ENCODE results near the gene DPYSL5. TPM values are rescaled to one million over a fixed set of nuclear protein-coding genes. Genes with fewer than 3 reads are reported as not detected.

Gene DPYSL5
- total RNA-seq, 8 experiments from 2014 or later, result 0.09 to 255 (median 90.7) TPM

- 0 to 80% (median 50%) methylated on average over 1 of the region's 3 CpGs; no CpG with 5 or more reads in 7 of the 10 experiments for WGBS, 10 experiments
- peak in 4 of 8 experiments; percentile 37 to 99 (median 86) for ATAC-seq (replicated peaks in 6 of 8)
- Histone ChIP-seq H3K27ac (no peak overlapping the region), H3K4me1 (replicated peaks in 1 of 2) (peaks cover 6 to 7% of the 10 kb centered on the region in 2 donors), H3K4me3 (no peak overlapping the region)
- in situ Hi-C loops (cut with MboI; ENCODE audit: low pct_unique_long_range_greater_than_20kb in 2 of 9, low sequenced_read_pairs in 9 of 9, unreplicated experiment in 9 of 9), result no loop called here
Observed at GRCh38 chr2:26816893-26817292, 31.0 kb upstream of the DPYSL5 start.

- Histone ChIP-seq H3K27ac (no peak overlapping the region), H3K4me1 (replicated peaks in 1 of 2) (no peaks in the 10 kb centered on the region), H3K4me3 (no peak overlapping the region)
- in situ Hi-C loops (cut with MboI; ENCODE audit: low pct_unique_long_range_greater_than_20kb in 2 of 9, low sequenced_read_pairs in 9 of 9, unreplicated experiment in 9 of 9), result no loop called here
- no peak for ATAC-seq (replicated peaks in 6 of 8)
- WGBS, 10 experiments, result 0 to 83% (median 67%) methylated on average over 1 to 4 of the region's 5 CpGs; no CpG with 5 or more reads in 3 of the 10 experiments
Observed at GRCh38 chr2:26818255-26818654, 29.7 kb upstream of the DPYSL5 start.

- in situ Hi-C loops (cut with MboI; ENCODE audit: low pct_unique_long_range_greater_than_20kb in 2 of 9, low sequenced_read_pairs in 9 of 9, unreplicated experiment in 9 of 9), result no loop called here
- WGBS, 10 experiments, result 19 to 100% (median 60%) methylated on average over 1 to 5 of the region's 6 CpGs; no CpG with 5 or more reads in 1 of the 10 experiments
- no peak overlapping the region for H3K27ac ChIP-seq
- ATAC-seq (replicated peaks in 6 of 8), result no peak
- no peak overlapping the region for H3K4me3 ChIP-seq
- no peaks in the 10 kb centered on the region for H3K4me1 ChIP-seq (replicated peaks in 1 of 2)
Observed at GRCh38 chr2:26818972-26819371, 29.0 kb upstream of the DPYSL5 start.

GRCh38 chr2:26820932-26821331 lies 27.0 kb upstream of the DPYSL5 start:
- 56 to 93% (median 81%) methylated on average over 3 to 7 of the region's 7 CpGs; no CpG with 5 or more reads in 1 of the 10 experiments for WGBS, 10 experiments

GRCh38 chr2:26822877-26823276 lies 25.1 kb upstream of the DPYSL5 start:
- ATAC-seq (replicated peaks in 6 of 8), result no peak
- in situ Hi-C loops (cut with MboI; ENCODE audit: low pct_unique_long_range_greater_than_20kb in 2 of 9, low sequenced_read_pairs in 9 of 9, unreplicated experiment in 9 of 9), result no loop called here
- H3K27ac ChIP-seq, result no peak overlapping the region
- H3K4me1 ChIP-seq (replicated peaks in 1 of 2), result no peaks in the 10 kb centered on the region
- WGBS, 10 experiments, result 77 to 96% (median 90%) methylated on average over 2 to 6 of the region's 6 CpGs; no CpG with 5 or more reads in 5 of the 10 experiments
- no peak overlapping the region for H3K4me3 ChIP-seq

More at GRCh38 chr2:26820932-26821331, 27.0 kb upstream of the DPYSL5 start:
- no peak for ATAC-seq (replicated peaks in 6 of 8)
- no peak overlapping the region for H3K4me3 ChIP-seq
- H3K4me1 ChIP-seq (replicated peaks in 1 of 2), result no peaks in the 10 kb centered on the region
- H3K27ac ChIP-seq, result no peak overlapping the region
- in situ Hi-C loops (cut with MboI; ENCODE audit: low pct_unique_long_range_greater_than_20kb in 2 of 9, low sequenced_read_pairs in 9 of 9, unreplicated experiment in 9 of 9), result no loop called here

GRCh38 chr2:26838121-26838906 lies 9.6 kb upstream of the DPYSL5 start:
- WGBS, 10 experiments, result 22 to 98% (median 56%) methylated on average over 1 to 6 of the region's 6 CpGs; no CpG with 5 or more reads in 1 of the 10 experiments
- in situ Hi-C loops (cut with MboI; ENCODE audit: low pct_unique_long_range_greater_than_20kb in 2 of 9, low sequenced_read_pairs in 9 of 9, unreplicated experiment in 9 of 9), result loop anchor here in 5 of 9 experiments (25.0 kb wide), 3 partner anchors 99 to 199 kb away; partner anchors contain the start of gene TMEM214 (in 1 of the 5)
- no peak overlapping the region for H3K27ac ChIP-seq
- ATAC-seq (replicated peaks in 6 of 8), result peak in 3 of 8 experiments; percentile 25 to 38 (median 36)
- no peak overlapping the region for H3K4me3 ChIP-seq
- H3K4me1 ChIP-seq (replicated peaks in 1 of 2), result no peaks in the 10 kb centered on the region

GRCh38 chr2:26840937-26841610 lies 6.9 kb upstream of the DPYSL5 start:
- Histone ChIP-seq H3K4me3 (no peak overlapping the region), H3K4me1 (replicated peaks in 1 of 2) (no peaks in the 10 kb centered on the region), H3K27ac (no peak overlapping the region)
- in situ Hi-C loops (cut with MboI; ENCODE audit: low pct_unique_long_range_greater_than_20kb in 2 of 9, low sequenced_read_pairs in 9 of 9, unreplicated experiment in 9 of 9), result loop anchor here in 8 of 9 experiments (10.0 to 25.0 kb wide), 5 partner anchors 94 to 196 kb away; partner anchors contain the start of gene TMEM214 (in 1 of the 8)
- ATAC-seq (replicated peaks in 6 of 8), result peak in 3 of 8 experiments; percentile 28 to 72 (median 45)
- WGBS, 10 experiments, result 40 to 88% (median 73%) methylated on average over 1 to 4 of the region's 4 CpGs; no CpG with 5 or more reads in 4 of the 10 experiments

- H3K27ac ChIP-seq, result no peak overlapping the region
- in situ Hi-C loops (cut with MboI; ENCODE audit: low pct_unique_long_range_greater_than_20kb in 2 of 9, low sequenced_read_pairs in 9 of 9, unreplicated experiment in 9 of 9), result loop anchor here in 8 of 9 experiments (10.0 to 25.0 kb wide), 5 partner anchors 92 to 194 kb away; partner anchors contain the start of gene TMEM214 (in 1 of the 8)
- ATAC-seq (replicated peaks in 6 of 8), result no peak
- WGBS, 10 experiments, result 0 to 73% (median 39%) methylated on average over 1 to 4 of the region's 4 CpGs
- H3K4me3 ChIP-seq, result no peak overlapping the region
- H3K4me1 ChIP-seq (replicated peaks in 1 of 2), result peaks cover 7 to 8% of the 10 kb centered on the region in 2 donors
Observed at GRCh38 chr2:26843041-26843440, 4.9 kb upstream of the DPYSL5 start.

- Histone ChIP-seq H3K4me3 (no peak overlapping the region), H3K4me1 (replicated peaks in 1 of 2) (peaks cover 7 to 8% of the 10 kb centered on the region in 2 donors), H3K27ac (no peak overlapping the region)
- ATAC-seq (replicated peaks in 6 of 8), result no peak
- WGBS, 10 experiments, result 0 to 100% (median 47%) methylated on average over 1 to 4 of the region's 8 CpGs; no CpG with 5 or more reads in 4 of the 10 experiments
- in situ Hi-C loops (cut with MboI; ENCODE audit: low pct_unique_long_range_greater_than_20kb in 2 of 9, low sequenced_read_pairs in 9 of 9, unreplicated experiment in 9 of 9), result loop anchor here in 8 of 9 experiments (10.0 to 25.0 kb wide), 5 partner anchors 90 to 192 kb away; partner anchors contain the start of gene TMEM214 (in 1 of the 8)
Observed at GRCh38 chr2:26845021-26845420, 2.9 kb upstream of the DPYSL5 start.

- peaks cover 11 to 14% of the 10 kb centered on the region in 2 donors for H3K4me1 ChIP-seq (replicated peaks in 1 of 2)
- H3K4me3 ChIP-seq, result peak overlapping the region; percentile 62 to 92 (median 78)
- H3K27ac ChIP-seq, result peak overlapping the region in 1 of 2 donors; percentile 9
- 0 to 27% (median 4%) methylated on average over 3 to 20 of the region's 39 CpGs; no CpG with 5 or more reads in 1 of the 10 experiments for WGBS, 10 experiments
- in situ Hi-C loops (cut with MboI; ENCODE audit: low pct_unique_long_range_greater_than_20kb in 2 of 9, low sequenced_read_pairs in 9 of 9, unreplicated experiment in 9 of 9), result loop anchor here in 8 of 9 experiments (10.0 to 25.0 kb wide), 5 partner anchors 88 to 191 kb away; partner anchors contain the start of gene TMEM214 (in 1 of the 8)
- peak; percentile 10 to 82 (median 22) for ATAC-seq (replicated peaks in 6 of 8)
Observed at GRCh38 chr2:26846334-26847306, 1.3 kb upstream of the DPYSL5 start.

- WGBS, 10 experiments, result 0 to 60% (median 7%) methylated on average over 1 to 14 of the region's 27 CpGs; no CpG with 5 or more reads in 4 of the 10 experiments
- Histone ChIP-seq H3K27ac (peak overlapping the region; percentile 56 to 68), H3K4me3 (peak overlapping the region; percentile 62 to 92 (median 78)), H3K4me1 (replicated peaks in 1 of 2) (peaks cover 13 to 16% of the 10 kb centered on the region in 2 donors)
- ATAC-seq (replicated peaks in 6 of 8), result peak in 4 of 8 experiments; percentile 0 to 3 (median 1)
- in situ Hi-C loops (cut with MboI; ENCODE audit: low pct_unique_long_range_greater_than_20kb in 2 of 9, low sequenced_read_pairs in 9 of 9, unreplicated experiment in 9 of 9), result loop anchor here in 8 of 9 experiments (10.0 to 25.0 kb wide), 5 partner anchors 88 to 190 kb away; partner anchors contain the start of gene TMEM214 (in 1 of the 8)
Observed at GRCh38 chr2:26847307-26847654, 651 bp upstream of the DPYSL5 start.
